Stimulated activated CD4-positive, alpha-beta T cell treated with anti-CD3 and anti-CD28 coated beads, Interleukin-2, amount 100 ng/mL, for 4 hours (primary cell): ENCODE measurements around the gene CCL18.
"Not testable (repeated sequence)": the region's sequence is repeated elsewhere in the genome, so short reads cannot be mapped to it uniquely, and the experiment has no call there.

Source experiments
- DNase-seq: peaks from one replicate; pipeline ENCODE4 v3.0.0-alpha.2; 2020; ENCODE audit warnings: low read depth

The CCL18 gene

DNA sequence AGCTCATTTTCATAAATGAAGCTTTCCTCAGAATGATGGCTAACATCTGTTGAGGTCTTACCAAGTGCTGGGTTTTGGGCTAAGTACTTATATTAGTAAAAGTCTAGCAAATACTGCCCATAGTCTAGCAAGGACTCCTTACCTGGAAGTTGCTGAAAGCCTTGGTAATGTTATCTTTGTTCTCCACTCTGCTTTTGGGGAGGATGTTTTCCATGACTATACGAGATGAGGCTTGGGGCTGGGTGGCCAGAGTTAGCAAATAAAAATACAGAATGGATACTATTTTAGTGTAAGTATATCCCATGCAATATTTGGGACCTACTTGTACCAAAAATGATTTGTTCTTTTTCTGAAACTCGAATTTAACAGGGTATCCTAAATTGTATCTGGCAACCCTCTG lies 7.7 kb downstream of the CCL18 start:
- no peak for DNase-seq

DNA sequence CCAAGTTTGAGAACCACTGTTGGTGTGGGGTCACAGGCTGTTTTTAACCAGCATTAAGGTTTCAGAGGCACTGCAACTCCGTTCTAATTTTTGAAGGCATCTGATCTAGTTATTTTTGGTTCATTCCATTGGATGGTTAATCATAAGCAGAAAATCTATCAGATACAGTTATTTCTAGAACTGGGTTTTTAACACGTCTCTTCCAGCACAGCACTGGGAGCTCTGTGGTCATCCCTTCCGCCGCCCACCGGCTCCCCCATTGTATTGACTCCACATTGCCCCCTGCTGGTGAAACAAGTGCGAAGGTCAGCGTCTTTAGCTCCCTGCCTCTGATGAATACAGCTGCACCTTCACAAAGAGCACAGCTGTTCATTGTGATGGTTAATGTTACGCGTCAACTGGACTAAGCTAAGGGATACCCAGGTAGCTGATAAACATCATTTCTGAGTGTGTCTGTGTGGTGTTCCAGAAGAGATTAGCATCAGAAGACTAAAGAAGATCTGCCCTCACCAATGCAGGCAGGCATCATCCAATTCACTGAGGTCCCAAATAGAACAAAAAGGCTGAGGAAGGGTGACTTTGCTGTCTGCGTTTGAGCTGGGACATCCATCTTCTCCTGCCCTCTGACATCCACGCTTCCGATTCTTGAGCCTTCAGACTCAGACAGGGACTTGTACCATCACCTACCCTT lies 8.5 kb downstream of the CCL18 start:
- peak; percentile 31 for DNase-seq

DNA sequence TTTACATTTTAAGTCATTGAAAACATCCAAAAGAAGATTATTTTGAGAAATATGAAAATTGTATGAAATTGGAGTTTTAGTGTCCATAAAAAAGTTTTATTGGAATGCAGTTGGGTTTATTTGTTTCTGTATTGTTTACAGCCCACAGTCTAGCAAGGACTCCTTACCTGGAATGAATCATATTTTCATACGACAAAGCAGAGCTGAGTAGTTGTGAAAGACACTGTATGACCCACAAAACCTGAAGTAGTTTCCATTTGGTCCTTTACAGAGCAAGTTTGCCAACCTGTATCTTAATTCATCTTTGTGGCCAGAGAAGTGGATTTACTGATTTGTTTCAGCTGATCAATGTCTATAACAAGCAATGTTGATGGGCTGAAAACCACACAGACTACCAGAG lies 10.3 kb downstream of the CCL18 start:
- no peak for DNase-seq

DNA sequence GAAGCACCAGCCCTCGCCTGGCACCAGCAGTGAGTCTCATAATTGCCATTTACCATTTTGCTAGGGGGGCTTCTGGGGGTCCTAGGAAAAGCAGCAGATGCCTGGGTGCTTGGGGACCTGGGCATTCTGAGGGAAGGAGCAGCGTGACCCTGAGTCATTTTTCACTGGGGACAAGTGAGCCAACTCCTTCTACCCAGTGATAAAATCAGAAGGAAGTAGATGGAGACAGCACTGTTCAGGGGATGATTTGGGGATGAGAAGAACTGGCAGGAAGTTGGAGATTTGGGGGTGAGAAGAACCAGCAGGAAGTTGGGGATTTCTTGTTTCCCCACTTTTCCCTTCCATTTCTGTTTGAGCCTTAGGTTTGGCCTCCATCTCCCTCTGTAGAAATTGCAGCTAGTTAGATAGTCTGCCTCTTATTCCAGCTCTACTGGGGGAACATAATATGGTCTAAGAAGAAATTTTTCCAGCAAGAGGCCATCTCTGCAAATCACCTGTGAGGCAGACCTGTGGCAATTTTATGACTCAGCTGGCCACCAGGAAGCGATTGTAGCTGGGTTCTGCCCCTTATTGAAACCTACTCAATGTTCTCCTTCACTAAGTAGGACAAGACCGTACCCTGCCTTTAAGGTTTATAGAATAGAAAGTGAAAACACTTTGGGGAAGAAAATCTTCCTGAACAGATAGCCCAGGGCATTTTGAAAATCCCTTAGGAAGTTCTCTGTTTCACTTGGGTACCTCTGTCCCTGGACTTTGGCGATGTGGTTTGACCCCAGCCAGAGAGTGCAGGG lies 17.8 kb downstream of the CCL18 start:
- not testable (repeated sequence) for DNase-seq

DNA sequence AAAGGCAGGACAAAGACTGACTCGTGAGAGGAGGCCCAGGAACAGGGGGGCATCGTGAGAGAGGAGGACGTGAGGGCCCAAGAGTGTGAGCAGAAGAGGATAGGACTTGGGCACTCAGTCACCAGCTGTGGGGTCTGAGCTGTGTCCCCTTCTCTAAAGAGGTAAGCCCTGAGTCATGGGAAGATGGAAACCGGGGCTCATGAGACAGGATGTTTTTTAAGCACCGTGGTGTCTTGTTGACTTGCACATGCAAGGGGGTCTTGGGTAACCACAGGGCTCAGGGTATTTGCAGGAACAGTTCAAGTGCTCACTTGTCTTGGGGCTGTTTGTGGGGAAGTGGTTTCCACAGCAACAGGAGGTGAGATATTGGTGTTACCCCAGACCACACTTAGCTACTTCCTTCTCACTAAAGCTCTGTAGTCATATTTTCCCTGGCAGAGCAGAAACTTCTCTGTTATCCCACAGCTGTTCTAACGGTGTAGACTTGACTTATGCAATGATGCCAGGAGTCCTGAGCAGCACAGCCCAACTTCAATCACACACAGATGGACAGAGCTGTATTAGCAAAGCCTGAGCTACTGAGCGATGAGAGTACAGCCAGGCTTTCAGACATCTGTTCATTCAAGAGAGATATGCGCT lies 18.5 kb downstream of the CCL18 start:
- not testable (repeated sequence) for DNase-seq

DNA sequence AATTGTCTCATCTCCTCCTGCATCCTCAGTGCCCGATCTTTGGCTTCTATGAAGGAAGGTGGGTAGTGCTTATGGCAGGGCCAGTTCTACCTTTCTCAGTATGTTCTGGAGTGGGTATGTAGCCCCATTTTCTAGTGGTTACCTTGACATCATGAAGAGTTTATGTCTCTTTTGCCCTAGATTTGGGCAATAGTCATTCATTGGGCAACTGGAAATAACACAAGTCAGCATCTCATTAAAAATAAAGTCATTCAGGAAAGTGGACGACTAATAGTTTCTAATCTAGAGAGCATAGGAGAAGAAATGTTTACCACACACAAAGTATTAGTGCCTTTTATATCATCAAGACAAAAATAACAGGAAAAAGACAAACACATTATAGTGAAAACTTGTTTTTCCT lies 19.6 kb downstream of the CCL18 start:
- DNase-seq, result not testable (repeated sequence)

DNA sequence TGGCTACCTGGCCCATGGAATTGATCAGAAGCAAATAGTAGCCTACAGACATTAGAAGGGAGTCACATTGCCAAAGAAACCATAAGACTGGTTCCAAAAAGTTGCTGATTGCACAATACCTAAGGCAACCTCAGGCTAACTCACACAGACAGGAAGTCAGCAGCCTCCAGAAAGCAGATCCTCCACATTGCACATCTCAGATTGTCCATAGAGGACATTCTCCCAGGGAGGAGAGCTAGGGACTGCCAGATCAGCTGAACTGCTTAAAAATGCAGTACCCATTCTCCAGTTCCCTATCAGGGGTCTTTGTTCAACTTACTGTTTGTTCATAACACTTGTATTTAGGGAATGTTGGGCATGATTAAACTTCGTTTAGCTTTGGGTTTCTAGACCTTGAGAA lies 21.7 kb downstream of the CCL18 start:
- no peak for DNase-seq

DNA sequence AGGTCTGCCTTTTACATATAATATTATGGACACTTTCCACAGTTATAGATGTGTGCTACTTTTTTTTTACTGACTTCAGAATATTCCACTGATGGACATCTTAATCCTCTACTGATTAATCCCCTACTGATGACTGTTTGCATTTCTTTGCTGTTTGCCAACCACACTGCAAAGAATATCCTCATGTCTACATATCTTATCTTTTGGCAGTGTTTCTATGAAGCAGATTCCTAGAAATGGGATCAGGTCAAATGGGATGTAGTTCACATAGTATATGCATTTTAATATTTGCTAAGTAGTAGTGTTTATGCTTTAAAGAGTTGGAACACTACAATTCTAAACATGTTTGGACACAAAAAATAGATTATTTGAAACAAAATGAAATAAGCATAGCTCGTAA lies 22.7 kb downstream of the CCL18 start:
- DNase-seq, result no peak

DNA sequence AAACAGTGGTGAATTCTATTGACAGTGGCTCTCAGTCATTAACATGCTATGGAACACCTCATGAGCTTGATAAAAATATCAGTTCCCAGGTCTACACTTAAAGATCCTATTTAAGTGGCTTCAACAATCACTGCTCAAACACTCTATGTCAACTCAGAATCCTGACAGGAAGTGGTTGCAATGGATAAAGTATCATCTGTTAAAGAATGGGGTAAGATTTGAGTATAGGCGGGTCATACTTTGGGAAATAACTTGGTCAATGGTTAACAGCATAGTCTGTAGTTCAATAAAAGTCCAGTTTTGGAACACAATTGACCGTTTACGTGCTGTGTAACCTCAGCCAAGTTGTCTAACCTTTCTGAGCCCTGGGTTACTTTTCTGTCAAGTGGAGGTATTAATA lies 23.4 kb downstream of the CCL18 start:
- DNase-seq, result not testable (repeated sequence)

DNA sequence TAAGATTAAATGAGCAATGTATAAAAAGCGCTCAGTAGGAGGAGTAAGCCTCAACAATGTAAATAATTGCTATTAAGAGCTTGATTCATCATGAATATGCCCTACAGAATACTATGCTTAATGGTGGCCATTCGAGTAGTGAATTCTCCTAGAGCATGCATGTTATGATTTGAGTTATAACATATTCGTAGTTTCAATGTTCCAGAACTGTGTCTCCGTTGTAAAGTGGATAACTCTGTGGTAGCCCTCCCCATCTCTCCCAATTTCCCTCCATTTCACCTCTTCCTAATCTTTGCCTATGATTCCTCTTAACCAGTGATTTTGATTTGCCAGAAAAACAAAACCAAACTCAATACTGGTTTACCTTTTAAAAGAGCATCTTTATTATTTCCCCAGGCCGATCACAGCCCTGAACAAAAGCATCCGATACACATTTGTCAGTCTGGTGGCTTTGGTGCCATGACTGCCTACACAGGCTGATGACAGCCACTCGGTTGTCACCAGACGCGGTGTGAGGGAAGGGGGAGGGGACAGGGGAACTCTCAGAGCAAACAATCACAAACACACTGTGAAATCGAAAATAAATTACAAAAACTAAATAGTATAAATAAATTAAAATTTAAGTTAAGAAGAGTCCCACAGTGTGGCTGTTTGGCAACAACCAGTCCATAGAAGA lies 24.0 kb downstream of the CCL18 start:
- not testable (repeated sequence) for DNase-seq

DNA sequence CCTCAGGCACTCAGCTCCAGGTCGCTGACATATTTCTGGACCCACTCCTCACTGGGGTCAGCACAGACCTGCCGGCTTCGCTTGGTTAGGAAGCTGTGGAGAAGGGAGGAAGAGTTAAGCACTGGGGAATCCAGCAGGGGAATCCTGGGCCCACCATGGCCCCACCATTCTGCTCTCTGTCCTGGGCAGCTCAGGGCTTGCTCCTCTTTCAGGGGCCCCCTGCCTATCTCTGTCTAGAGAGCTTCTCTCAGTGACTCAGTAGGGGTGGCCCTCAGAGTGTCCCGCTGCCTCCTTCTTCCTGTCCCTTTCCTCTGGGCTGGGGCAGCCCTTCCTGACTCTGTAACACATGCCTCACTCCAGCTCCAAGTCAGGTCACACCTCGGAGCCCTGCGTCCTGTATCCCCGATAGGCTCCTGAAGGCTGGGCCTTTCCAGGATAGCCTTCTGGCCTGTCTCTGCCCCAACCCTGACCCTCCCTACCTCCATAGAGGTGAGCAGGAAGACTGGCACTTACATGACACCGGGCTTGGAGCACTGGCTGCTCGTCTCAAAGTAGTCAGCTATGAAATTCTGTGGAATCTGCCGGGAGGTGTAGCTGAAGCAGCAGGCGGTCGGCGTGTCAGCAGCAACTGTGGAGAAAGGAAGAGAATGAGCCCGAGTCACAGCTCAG lies 24.7 kb downstream of the CCL18 start:
- DNase-seq, result no peak

DNA sequence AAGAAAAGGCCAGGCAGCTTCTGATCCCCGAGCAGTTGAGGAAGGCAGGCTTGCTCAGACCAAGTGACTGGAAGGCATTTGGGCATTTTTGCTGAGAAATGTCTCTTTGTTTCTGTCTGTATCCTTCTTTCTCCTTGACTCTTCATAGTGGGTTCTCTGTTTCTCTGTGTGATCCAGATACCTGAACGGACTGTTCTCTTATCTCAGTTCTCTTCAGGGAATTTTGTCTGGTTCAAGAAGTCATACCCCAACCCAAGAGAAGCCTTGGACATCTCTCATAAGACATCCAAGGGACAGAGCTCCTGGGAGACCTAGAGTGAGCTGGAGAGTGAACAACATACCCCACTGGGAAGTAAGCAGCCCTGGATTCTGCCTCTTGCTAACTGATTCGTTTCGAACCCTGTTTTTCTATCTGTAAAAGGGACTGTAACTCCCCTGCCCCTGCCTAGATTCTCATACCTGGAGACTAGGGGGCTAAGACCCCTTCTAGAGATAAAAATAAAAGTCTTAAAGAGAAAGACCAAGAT lies 25.3 kb downstream of the CCL18 start:
- DNase-seq, result no peak

DNA sequence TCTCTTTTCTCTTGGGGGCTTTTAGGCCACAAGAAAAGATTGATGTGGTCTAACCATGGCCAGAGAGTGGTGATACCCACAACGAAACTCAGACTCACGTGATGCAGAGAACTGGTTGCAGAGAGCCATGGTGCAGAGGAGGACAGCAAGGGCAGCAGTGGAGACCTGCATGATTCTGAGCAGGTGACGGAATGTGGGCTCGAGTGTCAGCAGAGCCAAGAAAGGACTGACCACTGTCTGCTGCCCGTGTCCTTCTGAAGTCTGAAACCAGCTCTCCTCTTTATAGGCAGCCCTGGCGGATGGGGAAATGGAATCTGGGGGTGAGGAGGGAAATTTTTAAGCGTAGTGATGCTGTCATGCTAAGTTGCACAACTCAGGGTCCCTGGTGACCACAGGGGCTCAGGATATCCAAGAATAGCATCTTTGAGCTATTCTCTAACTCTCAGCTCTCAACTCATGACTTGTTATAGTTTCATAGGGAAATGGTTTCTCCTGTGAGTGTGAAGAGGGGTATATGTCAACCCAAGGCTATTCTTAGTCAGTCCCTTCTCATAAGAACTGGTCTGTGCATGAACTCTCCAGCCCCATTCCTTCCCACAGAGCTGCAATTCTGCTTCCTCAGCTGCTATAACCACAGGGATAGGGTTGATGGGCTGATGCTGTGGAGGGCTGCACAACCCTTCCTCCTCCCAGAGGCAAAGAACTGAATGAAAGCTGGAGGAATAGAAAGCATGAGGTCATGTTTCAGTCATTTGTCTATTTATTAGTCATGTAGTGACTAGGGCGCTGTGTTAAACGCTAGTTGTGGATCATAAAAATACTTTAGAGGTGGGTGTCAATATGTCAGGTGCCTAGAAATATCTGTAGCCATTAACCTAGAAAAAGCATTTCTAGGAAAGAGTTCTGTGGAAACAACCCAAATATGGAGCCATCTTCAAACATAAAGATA lies 26.1 kb downstream of the CCL18 start, which contains the start of gene CCL3:
Gene CCL3, minus strand, starts transcription at position 256 of the 949 bp plus-strand sequence. Its CDS starts 85 bp downstream, at position 171.
- DNase-seq, result no peak

DNA sequence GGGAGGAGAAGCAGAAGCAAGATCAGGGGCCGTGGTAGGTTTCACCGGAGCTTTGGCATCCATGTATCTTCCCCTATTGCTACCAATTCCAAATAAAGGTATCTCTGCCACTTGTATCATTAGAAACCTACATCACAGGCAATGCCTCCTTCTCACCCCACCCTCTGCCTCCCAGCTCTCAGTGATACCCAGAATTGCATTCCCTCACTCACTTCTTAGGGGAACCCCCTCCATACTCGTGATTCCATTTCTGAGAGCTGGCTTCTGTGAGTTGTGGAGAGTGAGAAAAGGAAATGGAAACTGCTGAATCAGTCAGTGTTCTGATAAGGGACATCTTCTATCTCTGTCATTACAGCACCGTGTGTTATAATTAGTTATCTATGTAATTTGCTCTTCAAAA lies 28.2 kb downstream of the CCL18 start:
- no peak for DNase-seq

DNA sequence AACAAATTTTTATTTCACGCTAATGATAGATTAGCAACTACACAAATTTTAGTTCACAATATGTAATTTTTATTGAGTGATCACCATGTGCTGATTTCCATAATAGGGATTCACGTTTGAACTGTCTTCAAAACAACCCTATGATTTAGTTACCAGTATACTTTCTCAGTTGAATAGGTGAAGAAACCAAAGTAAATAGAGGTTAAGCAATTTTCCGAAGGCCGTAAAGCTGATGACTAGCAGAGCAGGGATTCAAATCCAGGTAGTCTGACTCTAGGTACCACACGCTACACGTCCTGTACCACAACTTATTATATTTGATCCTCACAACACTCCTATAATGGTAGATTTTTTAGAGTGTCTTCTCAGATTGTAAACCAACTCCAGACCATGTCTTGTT lies 28.6 kb downstream of the CCL18 start:
- DNase-seq, result not testable (repeated sequence)

DNA sequence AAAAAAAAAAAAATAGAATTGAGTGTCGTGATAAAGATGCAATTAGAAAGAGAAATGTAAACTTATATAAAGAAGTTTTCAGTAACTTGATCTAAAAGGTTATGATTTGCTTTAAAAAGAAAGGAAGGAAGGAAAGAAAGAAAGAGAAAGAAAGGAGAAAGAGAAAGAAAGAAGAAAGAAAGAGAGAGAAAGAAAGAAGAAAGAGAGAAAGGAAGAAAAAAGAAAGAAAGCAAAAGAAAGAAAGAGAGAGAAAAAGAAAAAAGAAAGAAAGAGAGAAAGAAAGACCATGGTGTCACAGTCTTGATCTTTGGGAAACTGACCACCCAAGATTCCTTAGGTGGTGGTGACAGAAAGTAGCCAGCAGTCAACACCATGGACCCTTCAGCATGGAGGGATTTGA lies 30.2 kb downstream of the CCL18 start:
- no peak for DNase-seq

DNA sequence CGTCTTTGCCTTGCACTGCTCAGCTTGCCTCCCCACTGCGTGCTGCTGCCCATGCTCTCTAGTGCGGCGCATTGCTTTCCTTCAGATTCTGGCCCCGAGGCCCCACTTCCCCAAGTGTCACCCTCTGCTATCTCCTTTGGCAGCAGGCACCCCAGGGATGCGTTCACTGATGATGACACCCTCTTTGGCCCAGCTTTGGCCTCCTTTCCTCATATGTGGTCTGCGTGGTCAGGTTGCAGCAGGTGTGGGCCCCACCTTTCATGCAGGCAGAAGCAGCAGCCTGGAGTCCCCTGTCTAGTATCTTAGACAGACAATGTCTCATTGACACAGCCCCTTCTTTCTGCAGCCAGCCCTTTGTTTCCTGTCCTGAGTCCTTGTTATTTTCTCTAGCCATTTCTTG lies 30.7 kb downstream of the CCL18 start:
- DNase-seq, result no peak

DNA sequence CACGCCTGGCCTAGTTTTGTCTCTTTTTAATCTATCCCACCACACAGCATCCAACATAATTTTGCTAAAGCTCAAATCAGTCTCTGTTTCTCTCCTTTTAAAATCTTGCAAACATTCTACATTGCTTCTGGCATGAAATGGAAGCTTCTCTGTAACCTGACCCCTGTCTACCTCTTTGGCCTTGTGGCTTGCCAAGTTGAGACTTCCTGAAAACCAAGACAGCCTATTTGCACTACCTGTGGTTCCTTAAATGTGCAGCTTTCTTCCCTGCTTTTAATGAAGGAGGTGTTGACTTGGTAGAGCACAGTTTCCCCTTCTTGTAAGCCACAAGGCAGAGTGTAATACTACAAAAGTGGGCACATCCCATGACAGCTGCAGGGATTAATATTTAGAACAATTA lies 31.9 kb downstream of the CCL18 start:
- DNase-seq, result no peak

DNA sequence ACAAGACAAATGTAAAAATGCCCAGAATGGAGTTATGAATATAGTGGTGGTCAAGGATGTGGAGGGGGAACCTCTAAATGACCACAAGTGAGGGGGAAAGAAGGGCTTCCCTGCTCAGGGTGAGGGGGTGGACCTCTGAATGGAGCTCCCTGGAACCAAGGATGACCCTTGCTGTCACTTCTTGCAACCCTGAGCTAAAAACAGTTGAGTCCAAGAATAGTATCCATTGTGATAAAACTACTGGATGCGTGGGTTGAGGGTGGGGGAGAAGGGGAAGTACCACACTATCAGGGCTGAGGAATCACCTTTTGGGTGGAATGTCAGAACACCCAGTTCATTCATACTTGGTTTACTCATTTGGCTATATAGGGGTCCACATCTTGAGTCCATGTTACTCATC lies 34.9 kb downstream of the CCL18 start:
- not testable (repeated sequence) for DNase-seq

DNA sequence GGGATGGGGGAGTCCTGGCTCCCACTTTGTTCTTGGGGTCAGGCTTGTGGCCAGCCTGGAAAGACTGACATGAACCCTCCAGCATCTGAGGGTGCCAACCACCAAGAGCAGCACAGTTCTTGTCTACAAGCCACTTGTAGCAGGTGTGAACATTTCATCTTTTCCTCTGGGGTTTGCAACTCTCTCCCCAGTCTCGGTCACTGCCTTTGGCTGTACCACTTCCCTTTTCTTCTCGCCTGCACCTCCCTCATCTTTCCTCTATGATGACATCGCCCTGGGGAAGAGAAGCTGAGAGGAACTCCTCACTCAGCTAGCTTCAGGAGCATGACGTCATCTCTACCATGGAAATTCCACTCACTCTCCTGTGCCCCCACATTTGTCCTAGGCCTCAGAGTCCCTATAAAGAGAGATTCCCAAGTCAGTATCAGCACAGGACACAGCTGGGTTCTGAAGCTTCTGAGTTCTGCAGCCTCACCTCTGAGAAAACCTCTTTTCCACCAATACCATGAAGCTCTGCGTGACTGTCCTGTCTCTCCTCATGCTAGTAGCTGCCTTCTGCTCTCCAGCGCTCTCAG lies 39.4 kb downstream of the CCL18 start, which contains the start of gene CCL4:
Gene CCL4, plus strand, starts transcription at position 427 of the 575 bp plus-strand sequence. Its CDS starts 79 bp downstream, at position 506.
- DNase-seq, result not testable (repeated sequence)
